Mucosa of stomach (tissue), 1 donor: ENCODE measurements around the gene APOE.
"Not testable (repeated sequence)": the region's sequence is repeated elsewhere in the genome, so short reads cannot be mapped to it uniquely, and the experiment has no call there.

ENCODE experiments used
- H3K27me3 ChIP-seq: one replicate; pipeline ENCODE4 v1.7.0; 2013; ENCODE audit warnings: mild to moderate bottlenecking, low read length; ENCODE audit not compliant: control insufficient read depth, insufficient read depth
- H3K36me3 ChIP-seq: one replicate; pipeline ENCODE4 v1.7.0; 2013; ENCODE audit warnings: low read length; ENCODE audit not compliant: control insufficient read depth, insufficient read depth
- H3K4me1 ChIP-seq: one replicate; pipeline ENCODE4 v1.7.0; 2013; ENCODE audit warnings: mild to moderate bottlenecking, low read length; ENCODE audit not compliant: control insufficient read depth, insufficient read depth
- H3K4me3 ChIP-seq: one replicate; pipeline ENCODE4 v1.7.0; 2013; ENCODE audit warnings: low read length
- H3K9ac ChIP-seq: one replicate; pipeline ENCODE4 v1.7.0; 2013; ENCODE audit warnings: mild to moderate bottlenecking, low read length, moderate library complexity
- H3K9me3 ChIP-seq: one replicate; pipeline ENCODE4 v1.7.0; 2013; ENCODE audit warnings: mild to moderate bottlenecking, low read length, moderate library complexity; ENCODE audit not compliant: control insufficient read depth
- donor health status: Pancreatic carcinoma.

The APOE gene

GRCh38 chr19:44875666-44876451 lies 29.7 kb upstream of the APOE start:
- peaks cover 16% of the 10 kb centered on the region for H3K36me3 ChIP-seq
- no peak overlapping the region for H3K9ac ChIP-seq
- H3K4me3 ChIP-seq: no peak overlapping the region
- no peaks in the 10 kb centered on the region for H3K27me3 ChIP-seq
- H3K4me1 ChIP-seq: no peaks in the 10 kb centered on the region
- no peaks in the 10 kb centered on the region for H3K9me3 ChIP-seq

GRCh38 chr19:44876930-44877535 lies 28.6 kb upstream of the APOE start:
- no peaks in the 10 kb centered on the region for H3K4me1 ChIP-seq
- H3K36me3 ChIP-seq: peaks cover 11% of the 10 kb centered on the region
- no peak overlapping the region for H3K9ac ChIP-seq
- no peaks in the 10 kb centered on the region for H3K9me3 ChIP-seq
- no peaks in the 10 kb centered on the region for H3K27me3 ChIP-seq
- no peak overlapping the region for H3K4me3 ChIP-seq

- H3K36me3 ChIP-seq: peaks cover 6% of the 10 kb centered on the region
Measured at GRCh38 chr19:44878120-44878865, 27.3 kb upstream of the APOE start.

GRCh38 chr19:44879309-44880065 lies 26.1 kb upstream of the APOE start:
- Histone ChIP-seq H3K4me3 (no peak overlapping the region), H3K9ac (no peak overlapping the region), H3K27me3 (no peaks in the 10 kb centered on the region), H3K9me3 (no peaks in the 10 kb centered on the region), H3K36me3 (peaks cover 2% of the 10 kb centered on the region), H3K4me1 (no peaks in the 10 kb centered on the region)

More at GRCh38 chr19:44878120-44878865, 27.3 kb upstream of the APOE start:
- Histone ChIP-seq H3K4me1 (no peaks in the 10 kb centered on the region), H3K9ac (no peak overlapping the region), H3K4me3 (no peak overlapping the region), H3K9me3 (no peaks in the 10 kb centered on the region), H3K27me3 (no peaks in the 10 kb centered on the region)

- H3K9ac ChIP-seq: no peak overlapping the region
Measured at GRCh38 chr19:44882063-44882462, 23.5 kb upstream of the APOE start.

GRCh38 chr19:44882619-44883397 lies 22.8 kb upstream of the APOE start:
- H3K9ac ChIP-seq, H3K27me3 ChIP-seq, H3K9me3 ChIP-seq, H3K36me3 ChIP-seq, H3K4me3 ChIP-seq, H3K4me1 ChIP-seq: not testable (repeated sequence)

More at GRCh38 chr19:44882063-44882462, 23.5 kb upstream of the APOE start:
- Histone ChIP-seq H3K4me1 (no peaks in the 10 kb centered on the region), H3K9me3 (no peaks in the 10 kb centered on the region), H3K4me3 (no peak overlapping the region), H3K36me3 (no peaks in the 10 kb centered on the region), H3K27me3 (no peaks in the 10 kb centered on the region)

- Histone ChIP-seq H3K4me1 (no peaks in the 10 kb centered on the region), H3K27me3 (no peaks in the 10 kb centered on the region), H3K36me3 (no peaks in the 10 kb centered on the region), H3K9me3 (no peaks in the 10 kb centered on the region), H3K9ac (no peak overlapping the region), H3K4me3 (no peak overlapping the region)
Measured at GRCh38 chr19:44883922-44884321, 21.7 kb upstream of the APOE start.

- Histone ChIP-seq H3K4me1 (no peaks in the 10 kb centered on the region), H3K4me3 (no peak overlapping the region), H3K9ac (no peak overlapping the region), H3K27me3 (no peaks in the 10 kb centered on the region), H3K9me3 (no peaks in the 10 kb centered on the region), H3K36me3 (no peaks in the 10 kb centered on the region)
Measured at GRCh38 chr19:44884566-44884965, 21.0 kb upstream of the APOE start.

- Histone ChIP-seq H3K4me3 (no peak overlapping the region), H3K9me3 (no peaks in the 10 kb centered on the region), H3K36me3 (no peaks in the 10 kb centered on the region), H3K4me1 (peaks cover 6% of the 10 kb centered on the region), H3K27me3 (no peaks in the 10 kb centered on the region), H3K9ac (no peak overlapping the region)
Measured at GRCh38 chr19:44886141-44886540, 19.5 kb upstream of the APOE start.

GRCh38 chr19:44887648-44888047 lies 17.9 kb upstream of the APOE start:
- no peaks in the 10 kb centered on the region for H3K9me3 ChIP-seq
- peaks cover 16% of the 10 kb centered on the region for H3K4me1 ChIP-seq
- no peaks in the 10 kb centered on the region for H3K36me3 ChIP-seq
- H3K27me3 ChIP-seq: no peaks in the 10 kb centered on the region
- H3K9ac ChIP-seq: no peak overlapping the region
- no peak overlapping the region for H3K4me3 ChIP-seq

- H3K9ac ChIP-seq, H3K9me3 ChIP-seq, H3K4me3 ChIP-seq, H3K36me3 ChIP-seq, H3K27me3 ChIP-seq: not testable (repeated sequence)
- peaks cover 16% of the 10 kb centered on the region for H3K4me1 ChIP-seq
Measured at GRCh38 chr19:44888335-44888734, 17.3 kb upstream of the APOE start.
